AG10803 (cell line): ENCODE data around the gene C20orf204.

Experiments
- DNase-seq: peaks from one replicate; pipeline ENCODE4 v3.0.0; 2010; ENCODE audit warnings: low read depth
- H3K4me3 ChIP-seq: 2 replicates; pipeline ENCODE4 v1.5.1; 2011; ENCODE audit warnings: mild to moderate bottlenecking, low read length, control low read depth
- CTCF ChIP-seq: conservative IDR thresholded peaks from 2 replicates; pipeline ENCODE4 v1.5.1; 2011; ENCODE audit warnings: mild to moderate bottlenecking, low read length, control low read depth, inconsistent platforms

Gene C20orf204

DNA sequence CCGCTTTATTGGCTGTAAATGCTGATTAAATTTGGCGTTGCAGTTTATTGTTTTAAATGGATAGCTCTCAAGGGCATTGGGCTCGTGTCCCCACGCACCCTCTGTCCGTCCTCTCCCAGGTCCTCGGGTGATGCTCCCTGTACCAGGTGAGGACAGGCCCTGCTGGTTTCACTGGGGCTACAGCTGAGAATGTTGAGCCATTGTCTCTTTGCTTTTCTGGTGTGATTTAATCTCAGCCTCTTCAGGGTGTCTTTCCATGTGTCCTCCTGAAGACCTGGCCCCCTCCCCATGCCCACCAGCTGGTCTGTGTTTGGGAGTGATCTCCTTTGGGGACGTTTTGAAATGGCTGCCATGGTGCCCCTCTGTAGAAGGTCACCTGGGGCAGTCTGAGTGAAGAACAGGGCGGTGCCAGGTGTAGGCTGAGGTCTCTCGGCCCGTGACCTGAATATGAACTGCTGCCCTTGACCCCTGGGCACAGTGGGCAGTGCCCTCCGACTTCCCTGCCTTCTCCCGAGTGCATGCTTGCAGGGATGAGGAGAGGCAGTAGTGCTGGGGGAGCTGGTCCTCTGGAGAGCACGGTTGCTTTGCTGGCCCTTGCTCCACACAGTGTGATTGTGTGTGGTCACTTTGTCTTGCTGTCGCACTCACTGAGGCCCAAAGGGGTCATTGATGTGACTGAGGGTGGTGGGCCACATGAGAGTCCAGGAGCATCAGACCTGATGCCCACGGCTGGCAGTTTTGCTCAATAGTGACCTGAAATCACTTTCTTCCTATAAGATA lies 12.4 kb upstream of the C20orf204 start:
- TF ChIP-seq CTCF: no peak
- no peak for DNase-seq
- no peak overlapping the region for H3K4me3 ChIP-seq

DNA sequence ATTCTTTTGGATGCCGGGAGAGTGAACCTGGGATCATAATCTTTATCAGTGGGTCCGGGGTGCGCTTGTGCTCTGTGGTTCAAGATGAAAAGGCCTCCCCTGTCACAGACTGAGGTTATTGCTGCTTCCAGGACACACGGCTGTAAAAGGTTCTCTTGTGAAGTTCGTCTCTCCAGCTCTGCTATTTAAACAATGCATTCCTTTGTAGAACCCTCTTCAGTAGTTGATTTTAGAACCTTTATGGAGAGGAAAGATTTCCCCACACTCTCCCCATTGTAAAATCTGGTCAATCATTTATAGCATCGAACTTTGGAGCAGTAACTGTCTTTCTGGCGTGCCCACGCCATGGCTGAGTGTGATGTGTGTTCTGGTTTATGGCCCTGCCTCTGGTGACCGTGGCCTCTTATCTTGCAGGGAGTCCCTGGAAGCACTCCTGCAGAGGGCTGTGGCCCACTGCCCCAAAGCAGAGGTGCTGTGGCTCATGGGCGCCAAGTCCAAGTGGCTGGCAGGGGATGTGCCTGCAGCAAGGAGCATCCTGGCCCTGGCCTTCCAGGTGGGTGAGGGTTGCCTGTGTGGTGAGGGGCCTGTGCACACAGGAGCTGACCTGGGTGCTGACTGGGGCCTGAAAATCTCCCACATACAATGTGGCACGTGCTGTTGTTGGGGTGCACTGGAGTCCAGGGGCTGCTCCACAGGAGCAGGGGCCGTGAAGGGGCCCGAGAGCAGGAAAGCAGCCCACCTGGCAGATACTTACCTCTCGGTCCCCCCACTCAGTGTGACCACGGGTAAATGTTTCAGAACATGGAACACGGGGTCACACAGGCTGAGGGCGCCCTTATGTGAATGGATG lies 11.6 kb upstream of the C20orf204 start:
- no peak overlapping the region for H3K4me3 ChIP-seq
- no peak for TF ChIP-seq CTCF
- no peak for DNase-seq

GRCh38 chr20:64025101-64025825 lies 10.7 kb upstream of the C20orf204 start:
- DNase-seq: no peak
- no peak overlapping the region for H3K4me3 ChIP-seq
- TF ChIP-seq CTCF: no peak

GRCh38 chr20:64025826-64026412 lies 10.1 kb upstream of the C20orf204 start:
- no peak overlapping the region for H3K4me3 ChIP-seq
- DNase-seq: no peak
- no peak for TF ChIP-seq CTCF

DNA sequence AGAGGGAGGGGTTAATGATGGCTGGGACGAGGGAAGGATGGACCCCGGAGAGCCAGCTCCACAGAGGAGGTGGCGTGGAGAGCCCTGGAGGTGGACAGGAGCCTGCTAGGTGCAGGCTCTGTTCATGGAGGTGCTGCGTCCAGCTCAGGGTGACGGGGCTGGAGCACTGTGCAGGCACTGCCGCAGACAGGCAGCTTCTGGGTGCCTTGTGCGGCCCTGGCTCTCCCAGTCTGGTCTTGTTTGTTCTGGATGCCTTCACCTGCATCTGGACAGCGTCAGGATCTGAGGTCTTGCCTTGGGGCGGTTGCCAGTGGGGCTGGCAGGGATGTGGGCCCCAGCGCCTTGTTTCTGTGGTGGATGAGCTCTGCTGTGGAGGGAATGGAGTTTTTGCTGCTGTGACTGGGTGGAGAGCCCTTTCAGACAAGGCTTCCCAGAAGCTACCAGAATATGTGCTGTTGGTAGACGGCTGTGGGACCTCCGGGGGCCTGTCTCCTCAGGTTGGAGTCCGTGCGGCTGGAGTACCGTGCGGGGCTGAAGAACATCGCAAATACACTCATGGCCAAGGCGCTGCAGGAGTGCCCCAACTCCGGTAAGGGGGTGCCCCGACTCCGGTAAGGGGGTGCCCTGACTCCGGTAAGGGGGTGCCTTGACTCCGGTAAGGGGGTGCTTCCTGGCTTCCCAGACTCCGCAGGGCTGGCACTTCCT lies 7.8 kb upstream of the C20orf204 start:
- no peak for TF ChIP-seq CTCF
- no peak overlapping the region for H3K4me3 ChIP-seq
- no peak for DNase-seq

DNA sequence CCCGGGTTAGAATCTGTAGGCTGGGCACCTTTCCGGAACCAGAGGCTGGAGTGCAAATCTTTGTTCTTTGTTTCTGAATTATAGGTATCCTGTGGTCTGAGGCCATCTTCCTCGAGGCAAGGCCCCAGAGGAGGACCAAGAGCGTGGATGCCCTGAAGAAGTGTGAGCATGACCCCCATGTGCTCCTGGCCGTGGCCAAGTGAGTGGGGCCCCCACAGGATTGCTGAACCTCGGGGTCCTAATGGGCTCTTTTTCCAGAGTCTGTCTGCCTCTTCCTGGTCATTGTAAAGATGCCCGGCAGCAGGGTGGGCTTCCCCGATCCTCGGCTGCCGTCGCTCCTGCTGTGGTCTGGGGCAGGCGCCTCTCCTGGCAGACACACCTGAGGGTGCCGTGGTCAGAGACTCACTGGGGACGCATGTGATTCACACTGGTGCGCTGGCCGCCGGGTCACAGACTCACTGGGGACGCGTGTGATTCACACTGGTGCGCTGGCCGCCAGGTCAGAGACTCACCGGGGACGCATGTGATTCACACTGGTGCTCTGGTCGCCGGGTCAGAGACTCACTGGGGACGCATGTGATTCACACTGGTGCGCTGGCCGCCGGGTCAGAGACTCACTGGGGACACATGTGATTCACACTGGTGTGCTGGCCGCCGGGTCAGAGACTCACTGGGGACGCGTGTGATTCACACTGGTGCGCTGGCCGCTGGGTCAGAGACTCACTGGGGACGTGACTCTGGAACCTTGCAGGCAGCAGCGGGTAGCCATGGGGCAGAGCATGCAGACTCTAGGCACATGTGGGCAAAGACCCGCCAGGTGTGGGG lies 6.5 kb upstream of the C20orf204 start:
- DNase-seq: no peak
- no peak overlapping the region for H3K4me3 ChIP-seq
- no peak for TF ChIP-seq CTCF
